LHCN-M2 (cell line): ENCODE measurements around the gene TRIO. TPM values are rescaled to one million over a fixed set of nuclear protein-coding genes. Genes with fewer than 3 reads are reported as not detected.
"Not testable (repeated sequence)": the region's sequence is repeated elsewhere in the genome, so short reads cannot be mapped to it uniquely, and the experiment has no call there.

ENCODE experiments used
- DNase-seq: peaks from one replicate; pipeline ENCODE4 v3.0.0-alpha.2; 2012; ENCODE audit warnings: low read depth
- total RNA-seq: library from RNA; depleted of rRNA; stranded (reverse); fragments of >200 nt; gene quantifications from 2 replicates; pipeline ENCODE4 v1.2.3, GENCODE V29; 2014

Gene TRIO
- total RNA-seq, 1 experiment from 2014 or later = 168 TPM

DNA sequence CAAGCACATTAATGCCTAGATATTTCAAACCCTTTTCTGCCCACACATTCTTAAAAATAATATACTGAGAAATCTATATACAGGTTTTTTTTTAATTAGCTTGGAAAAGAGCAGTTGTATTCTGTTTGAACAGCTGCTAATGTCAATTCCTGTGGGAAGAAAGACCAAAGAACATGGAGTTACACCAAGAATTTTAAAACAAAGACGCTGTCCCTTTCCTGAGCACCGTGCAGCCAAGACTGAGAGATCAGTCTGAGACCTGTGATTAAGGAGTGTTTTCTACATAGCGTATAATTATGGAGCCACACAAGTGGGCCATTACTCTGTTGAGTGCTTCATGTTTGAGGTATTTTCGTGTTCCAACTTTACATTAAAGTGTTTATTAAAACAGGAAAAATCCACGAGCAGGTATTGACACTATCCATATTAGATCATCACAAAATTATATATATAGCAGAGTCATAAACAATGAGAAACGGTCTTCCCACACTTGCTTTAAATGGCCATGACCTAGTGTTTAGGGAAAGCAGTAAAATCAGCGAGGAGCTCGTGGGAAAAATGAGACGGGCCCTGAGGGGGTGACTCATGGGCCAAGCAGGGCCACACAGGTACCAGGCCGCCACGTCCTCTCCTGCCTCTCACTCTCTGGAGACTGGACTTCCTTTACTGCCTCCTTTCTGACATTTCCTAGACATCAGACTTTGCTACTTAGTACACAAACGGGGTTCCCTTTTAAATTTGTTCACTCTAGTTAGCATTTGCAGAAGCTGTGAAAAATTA lies 285.4 kb downstream of the TRIO start:
- peak; percentile 81 for DNase-seq

DNA sequence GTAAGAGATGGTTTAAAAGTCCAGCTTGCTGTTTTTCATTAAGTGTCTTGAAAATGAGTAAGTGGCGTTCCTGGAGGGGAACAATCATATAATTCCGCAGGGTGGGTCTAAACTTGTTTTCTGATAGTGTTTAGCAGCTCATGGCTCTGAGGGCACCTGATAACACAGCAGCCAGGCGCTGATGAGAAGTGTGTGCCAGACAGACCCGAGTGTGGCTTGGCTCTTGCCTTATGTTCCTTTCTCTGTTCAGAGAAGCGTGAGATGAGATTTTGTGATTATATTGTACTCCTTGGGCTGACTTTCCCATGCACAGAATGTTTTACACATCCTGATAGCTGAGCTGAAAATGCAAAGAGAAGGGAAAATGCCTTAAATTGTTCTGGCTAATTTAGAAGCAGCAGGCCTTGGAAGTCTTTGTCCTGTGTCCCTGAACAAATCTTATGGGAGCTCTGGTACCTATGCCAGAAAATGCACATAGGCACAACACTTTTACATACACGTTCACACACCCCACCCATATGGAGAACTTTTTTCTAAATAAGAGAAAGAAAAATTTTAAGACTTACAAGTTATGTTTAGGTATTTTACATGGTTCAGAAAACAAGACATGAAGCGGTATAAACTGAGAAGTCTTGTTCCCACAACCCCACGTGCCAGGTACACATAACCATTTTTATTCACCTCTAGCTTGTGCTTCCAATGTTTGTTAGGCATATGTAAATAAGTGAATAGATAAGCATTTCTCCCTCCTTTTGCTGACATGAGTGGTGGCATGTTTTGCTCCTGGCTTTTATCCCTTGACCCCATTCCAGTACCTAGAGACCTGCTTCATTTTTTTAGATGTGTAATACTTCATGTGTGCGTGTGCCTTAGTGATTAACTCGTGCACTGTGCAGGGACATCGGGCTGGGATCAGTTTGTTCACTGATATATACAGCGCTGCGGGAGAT lies 286.2 kb downstream of the TRIO start:
- DNase-seq = no peak

DNA sequence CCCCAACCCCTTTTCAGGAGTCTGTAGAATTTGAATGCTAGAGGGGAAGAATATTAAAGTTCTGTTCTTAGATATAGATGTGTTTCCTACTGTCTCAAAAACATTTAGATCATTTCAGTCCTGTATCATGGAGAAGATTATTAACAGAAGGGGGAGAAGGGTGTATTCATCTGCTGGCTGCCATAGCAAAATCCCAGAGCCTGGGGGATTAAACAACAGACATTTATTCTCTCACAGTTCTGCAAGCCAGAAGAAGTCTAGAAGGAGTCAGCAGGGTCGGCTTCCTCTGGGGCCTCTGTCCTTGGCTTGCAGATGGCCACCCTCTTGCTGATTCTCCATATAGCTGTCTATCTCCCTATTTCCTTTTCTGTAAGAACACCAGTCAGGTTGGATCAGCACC lies 288.4 kb downstream of the TRIO start:
- DNase-seq = no peak

DNA sequence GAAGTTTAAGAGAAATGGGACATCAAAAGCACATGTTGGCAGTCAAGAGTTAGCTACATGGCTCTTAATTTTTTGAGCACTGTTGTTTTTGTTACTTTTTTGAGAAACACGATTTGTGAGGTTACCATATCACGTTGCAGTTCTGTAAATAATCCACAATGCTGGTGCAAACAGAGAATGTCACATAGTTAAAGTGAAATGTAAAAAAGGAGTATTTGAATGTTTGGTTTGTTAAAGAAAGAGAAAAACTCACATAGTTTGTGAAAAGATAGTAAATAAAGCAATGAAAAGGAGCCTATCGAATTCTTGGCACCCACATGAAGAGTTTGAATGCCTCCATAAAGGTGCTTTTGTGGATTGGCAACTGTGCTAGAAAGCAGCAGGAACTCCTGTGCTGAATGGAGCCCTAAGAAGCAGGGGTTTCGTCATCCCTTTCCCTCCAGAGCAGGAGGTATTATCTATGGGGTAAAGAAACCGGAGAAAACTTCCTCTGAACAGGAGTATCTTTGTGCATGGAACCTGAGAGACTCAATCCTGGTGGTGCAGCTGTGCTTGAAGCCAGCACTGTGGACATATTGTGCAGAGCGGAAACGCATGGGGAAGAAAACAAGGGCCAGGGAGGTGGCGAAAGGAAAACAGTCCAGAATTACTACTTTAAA lies 289.9 kb downstream of the TRIO start:
- no peak for DNase-seq

DNA sequence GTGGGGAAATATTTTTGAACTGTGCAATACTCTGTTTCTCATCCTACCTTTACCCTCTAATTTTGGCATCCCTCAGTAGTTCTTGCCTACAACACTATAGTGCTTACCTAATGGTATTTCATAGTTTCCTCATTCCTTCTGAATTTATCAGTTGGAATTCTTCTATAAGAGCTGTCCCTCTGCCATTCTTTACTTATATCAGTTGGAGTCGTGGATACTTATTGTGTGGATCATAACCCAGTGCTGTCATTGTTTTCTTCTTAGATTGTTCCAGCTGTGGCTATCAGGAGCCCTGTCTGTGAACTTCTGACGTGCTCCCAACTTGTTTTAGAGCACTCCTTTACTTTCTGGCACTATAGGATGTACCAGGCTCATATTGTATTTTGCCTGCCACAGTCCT lies 292.3 kb downstream of the TRIO start:
- no peak for DNase-seq

DNA sequence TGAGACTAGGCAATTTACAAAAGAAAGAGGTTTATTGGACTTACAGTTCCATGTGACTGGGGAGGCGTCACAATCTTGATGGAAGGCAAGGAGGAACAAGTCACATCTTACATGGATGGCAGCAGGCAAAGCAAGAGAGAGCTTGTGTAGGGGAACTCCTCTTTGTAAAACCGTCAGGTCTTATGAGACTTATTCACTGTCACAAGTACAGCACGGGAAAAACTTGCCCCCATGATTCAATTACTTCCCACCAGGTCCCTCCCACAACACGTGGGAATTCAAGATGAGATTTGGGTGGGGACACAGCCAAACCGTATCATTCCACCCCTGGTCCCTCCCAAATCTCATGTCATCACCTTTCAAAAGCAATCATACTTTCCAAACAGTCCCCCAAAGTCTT lies 293.0 kb downstream of the TRIO start:
- not testable (repeated sequence) for DNase-seq

DNA sequence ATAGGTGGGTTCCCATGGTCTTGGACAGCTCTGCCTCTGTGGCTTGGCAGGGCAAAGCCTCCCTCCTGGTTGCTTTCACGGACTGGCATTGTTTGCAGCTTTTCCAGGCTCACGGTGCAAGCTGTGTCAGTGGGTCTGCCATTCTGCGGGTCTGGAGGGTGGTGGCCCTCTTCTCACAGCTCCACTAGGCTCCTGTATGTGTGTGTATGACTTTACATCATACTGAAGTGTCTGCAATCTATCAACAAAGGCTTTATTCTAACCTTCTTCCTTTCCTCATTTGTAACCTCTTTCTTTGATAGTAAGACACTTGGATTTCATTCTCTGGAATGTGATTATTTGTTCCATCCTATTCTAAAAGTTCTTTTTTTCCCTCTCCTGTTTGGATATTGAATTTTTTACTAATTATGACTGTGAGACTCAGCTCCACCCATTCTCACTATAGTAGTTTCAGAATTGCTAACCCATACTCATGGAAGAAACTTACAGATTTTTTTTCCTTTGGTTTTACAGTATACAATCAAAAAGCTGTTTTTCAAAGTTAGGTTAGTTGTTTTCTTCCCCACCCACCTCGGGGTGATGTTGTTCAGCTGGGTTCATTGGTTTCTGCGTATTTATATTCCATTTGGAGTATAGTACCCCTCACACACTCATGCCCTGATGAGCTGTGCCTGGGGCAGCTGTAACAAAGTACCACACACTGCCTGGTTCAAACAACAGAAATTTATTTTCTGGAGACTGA lies 293.8 kb downstream of the TRIO start:
- DNase-seq = no peak

DNA sequence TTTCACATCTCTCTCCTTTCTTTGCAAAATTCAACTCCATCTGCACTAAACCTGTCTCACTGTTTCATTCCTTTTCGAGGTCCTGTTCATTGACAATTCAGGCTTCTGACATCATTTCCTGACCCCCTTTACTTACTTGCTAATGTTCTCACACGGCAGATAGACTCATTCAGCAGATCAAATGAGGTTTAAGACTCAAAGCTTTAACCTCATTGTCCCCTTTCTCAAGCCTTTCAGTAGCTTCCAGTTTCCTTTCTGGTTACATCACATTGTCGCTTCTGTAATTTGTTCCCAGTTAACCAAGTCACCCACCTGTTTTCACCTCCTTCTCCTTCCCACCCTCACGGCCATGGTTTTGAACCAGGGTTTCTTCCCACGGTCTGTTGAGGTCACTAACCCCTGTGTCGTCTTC lies 295.1 kb downstream of the TRIO start:
- no peak for DNase-seq

DNA sequence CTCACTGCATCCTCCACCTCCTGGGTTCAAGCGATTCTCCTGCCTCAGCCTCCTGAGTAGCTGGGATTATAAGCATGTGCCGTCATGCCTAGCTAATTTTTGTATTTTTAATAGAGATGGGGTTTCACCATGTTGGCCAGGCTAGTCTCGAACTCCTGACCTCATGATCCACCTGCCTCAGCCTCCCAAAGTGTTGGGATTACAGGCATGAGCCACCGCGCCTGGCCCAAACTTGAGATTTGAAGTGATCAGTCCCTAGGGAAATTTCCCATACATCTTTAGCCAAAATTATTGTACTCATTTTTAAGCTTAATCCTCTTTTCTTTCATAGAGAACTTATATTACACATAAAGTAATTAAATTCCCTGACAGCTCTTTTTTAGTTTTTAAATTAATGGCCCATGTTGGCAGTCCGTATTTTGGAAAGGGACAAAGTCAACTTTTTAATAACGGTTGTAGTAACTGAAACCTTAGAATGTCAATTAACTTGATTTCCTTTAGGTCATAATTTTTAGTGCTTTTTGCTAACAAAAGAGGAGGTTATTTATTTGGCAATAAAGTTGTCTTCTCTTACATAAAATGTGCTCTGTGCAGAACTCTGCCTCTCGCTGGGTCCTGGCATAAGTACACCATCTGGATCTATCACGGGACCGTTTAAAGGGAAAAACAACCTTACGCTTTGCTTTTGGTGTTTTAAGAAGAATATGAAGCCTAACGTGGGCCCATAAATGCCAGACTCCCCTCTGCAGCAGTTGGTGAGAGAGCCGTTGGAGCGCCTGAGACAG lies 296.1 kb downstream of the TRIO start:
- DNase-seq = no peak

DNA sequence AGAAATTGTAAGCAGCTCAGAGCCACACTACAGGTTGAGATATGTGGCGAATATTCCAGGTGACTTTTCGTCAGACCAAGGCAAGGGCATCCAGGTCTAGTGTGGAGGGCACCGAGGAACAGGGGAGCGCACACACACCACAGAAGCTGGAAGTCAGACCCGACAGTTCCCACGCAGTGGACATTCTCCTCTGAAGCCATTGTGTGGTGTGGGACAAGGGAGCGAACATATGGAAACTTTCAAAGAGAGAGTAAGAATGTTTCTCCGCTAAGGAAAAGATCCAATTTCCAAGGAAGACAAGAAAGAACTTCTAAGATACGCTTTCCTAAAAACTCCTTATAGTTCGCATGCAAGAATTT lies 297.1 kb downstream of the TRIO start:
- no peak for DNase-seq

DNA sequence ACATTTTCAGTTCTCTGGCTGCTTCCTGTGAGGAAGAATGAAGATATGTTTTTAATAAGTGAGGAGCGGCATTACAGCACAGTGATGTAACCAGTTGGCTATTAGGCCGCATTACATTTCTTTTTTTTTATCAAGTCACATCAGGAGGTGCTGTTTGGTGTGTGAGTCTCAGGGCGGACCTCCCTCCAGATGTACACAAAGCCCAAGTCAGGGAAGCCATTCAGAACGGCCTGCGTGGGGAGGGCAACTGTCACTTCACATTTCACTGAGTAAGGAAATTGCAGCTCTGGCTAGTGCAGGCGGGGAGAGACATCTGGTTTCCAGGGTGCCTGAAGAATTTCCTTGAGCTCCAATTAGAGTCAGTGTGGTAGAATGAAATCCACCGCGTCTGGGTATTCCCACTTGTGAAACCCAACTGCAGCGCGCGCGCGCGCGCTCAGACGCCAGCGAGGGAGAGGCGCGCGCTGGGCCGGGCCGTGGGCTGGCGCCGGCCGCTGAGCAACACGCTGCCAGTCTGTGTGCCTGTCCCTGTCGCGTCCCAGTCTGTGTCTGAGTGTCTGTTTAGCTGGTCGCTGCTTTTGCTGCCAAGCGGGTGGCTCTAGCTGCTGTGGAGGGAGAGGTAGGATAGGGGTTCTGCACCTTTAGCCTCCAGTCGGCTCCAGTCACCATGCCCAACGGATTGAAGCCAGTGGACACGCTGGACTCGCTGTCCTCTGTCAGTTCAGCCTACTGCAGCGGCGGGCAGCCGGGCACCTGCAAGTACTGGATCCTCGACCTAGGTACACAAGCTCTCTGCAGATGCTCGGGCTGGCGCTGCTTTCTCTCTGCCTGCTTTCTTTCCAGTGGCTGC lies 297.7 kb downstream of the TRIO start:
- DNase-seq = peak; percentile 91

DNA sequence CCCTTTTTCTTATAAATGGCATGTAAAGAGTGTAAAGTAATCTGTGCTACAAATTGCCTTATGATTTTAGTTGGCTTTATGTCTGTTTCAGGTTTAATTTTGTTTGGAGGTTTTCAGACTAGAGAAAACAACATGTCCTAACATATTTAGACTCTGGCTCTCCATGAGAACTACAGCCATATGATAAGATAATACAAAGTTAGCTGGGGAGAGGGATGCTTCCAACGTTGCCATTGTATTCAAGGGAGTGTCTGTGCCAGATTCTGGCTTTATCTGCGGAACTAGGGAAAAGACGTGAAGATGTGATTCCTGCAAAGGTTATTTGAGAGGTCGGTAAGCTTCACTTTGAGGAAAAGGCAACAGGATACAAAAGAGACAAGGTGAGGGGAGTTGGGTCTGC lies 298.5 kb downstream of the TRIO start:
- no peak for DNase-seq

DNA sequence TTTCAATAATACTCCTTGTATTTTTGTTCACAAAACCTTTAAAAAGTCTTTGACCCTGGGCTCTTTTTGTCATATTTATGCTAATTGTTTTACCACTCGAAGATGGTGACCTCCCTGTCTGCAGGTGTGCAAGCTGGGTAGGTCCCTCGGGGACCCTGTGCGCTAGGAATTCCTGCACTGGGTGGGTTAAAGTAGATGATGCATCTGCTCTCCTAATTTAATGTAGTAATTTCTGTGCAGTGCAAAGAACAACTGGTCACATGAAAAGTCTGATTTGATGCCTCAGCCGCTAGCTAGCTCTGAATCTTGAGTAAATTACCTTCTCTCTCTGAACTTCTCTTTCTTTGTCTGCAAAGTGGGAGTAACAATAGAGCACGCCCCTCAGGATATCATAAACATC lies 299.4 kb downstream of the TRIO start:
- no peak for DNase-seq

DNA sequence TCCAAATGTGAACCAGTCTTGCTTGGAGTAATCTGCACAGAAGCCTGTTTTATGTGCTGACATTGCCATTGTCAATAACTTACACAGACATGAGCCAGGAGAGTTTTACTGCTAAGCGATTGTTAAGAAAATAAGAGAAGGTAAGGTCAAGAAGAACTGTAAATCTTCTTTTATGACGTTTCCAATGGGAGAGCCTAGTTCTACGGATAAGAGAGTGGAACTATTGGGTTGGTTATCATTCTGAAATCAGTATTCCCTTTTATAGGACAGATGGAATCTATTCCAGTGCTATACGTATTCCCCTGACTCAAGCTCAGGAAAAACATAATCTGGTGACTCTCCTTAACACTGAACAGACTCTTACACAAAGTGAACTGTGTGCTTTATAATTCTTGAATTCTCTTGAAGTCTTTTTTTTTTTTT lies 300.5 kb downstream of the TRIO start:
- no peak for DNase-seq

DNA sequence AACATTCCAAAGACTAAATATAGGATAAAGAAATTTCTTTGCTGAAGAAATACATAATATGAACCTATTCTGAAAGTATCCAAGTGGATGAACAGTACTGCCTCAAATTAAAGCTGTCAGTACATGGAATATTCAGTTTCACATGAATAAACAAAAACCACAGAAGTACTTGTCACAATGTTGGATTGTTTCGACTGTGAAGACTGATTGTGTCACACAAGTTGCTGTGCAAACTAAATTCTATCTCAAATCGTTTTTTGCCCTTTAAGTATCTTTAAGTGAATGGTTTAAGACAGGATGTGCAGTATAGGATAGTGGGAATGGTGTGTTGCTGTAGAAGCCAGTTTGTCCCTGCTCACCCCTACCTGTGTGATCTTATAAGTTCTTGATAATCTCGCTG lies 301.0 kb downstream of the TRIO start:
- DNase-seq = no peak

DNA sequence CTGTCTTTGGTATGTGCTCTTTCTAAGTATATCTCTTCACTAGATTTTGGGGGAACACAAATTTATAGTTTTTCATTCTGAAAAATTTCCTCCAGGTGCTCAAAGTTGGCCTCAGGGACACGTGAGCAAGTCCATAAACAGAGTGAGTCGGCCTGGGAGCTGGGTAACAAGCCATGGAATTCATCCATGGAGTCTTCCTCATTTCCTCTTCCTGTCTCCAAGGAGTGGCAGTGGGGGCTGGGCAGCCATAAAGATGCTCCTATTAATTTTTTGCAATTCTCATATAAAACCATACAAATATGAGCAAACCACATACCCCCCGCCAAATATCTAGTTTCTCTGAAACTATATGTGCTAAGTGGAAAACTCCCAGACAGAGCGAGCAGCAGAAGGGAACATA lies 301.9 kb downstream of the TRIO start:
- no peak for DNase-seq

DNA sequence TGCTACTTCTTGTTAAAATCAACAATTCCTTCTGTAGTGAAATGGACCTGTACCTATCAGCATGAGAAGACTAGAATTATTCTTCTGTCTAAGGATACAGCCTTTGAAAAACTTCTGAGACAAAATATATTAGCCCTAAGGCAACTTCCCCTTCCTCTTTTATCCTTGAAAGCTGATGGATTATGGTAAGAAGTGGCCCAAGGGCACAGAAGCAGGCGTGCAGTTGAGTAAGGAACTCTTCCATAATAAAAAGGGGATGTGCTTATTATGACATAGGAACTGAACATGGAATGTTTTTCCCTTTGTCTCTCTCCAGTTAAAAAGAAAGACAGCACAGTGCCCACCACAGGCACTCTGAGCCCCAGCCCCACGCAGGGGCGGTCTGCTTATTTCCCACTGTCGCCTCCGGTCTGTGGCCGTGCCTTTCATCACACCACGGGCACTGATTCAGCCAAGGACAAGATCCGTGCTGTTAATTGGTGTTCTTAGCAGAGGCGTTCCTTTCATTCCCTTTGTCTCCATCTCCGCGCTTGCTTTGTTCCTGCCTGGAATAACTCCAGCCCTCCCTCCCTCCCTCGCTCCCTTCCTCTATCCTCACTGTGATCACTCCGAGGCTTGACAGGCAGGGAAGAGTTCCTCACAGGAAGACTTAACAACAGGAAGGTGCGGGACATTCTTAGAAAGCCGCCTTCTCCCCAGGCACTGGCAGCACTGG lies 302.6 kb downstream of the TRIO start:
- no peak for DNase-seq

DNA sequence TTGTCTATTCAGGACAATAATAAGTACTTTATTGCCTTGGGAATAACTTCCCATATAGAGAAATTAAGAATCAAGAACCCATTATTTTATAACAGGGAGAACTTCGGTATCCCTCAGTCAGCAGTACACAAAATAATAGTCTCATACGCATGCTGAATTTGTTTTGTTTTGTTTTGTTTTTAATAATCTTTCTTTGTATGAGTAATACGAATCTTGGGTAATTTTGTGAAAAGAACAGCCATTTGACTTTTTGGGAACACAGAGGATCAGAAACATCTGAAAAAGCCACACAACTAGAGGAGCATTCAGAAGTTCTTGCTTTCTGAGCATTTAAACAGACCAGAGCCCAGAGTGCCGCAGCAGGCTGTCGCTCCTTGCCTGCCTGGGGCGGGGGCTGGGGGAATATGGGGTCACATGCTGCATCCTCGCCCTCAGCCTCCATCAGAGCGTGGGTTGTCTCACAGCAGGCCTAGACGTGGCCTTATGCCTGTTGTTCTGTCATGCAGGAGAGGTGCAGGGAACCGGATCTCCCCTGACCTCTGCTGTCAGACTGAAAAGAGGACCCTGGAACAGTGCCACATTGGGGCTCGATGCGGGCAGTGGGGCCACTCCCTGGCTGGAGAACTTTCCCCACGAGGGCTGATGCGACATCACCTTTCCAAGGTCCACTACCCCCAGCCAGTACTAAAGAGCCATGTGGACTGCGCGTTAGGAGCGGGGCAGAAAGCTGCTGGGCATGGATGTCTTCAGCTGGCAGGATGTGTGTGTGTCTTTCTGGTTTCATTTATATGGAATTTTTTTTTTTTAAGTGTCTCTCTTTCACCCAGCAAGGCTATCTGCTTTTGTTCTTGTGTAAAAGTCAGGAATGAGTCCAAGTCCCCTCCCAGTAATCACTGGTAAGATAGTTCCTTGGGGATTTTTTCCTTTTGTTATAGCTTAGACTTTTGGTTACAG lies 305.1 kb downstream of the TRIO start:
- peak; percentile 55 for DNase-seq
